GM08714 (cell line): Measurements from ENCODE around the gene LGALS9B.
"Not testable (repeated sequence)": the region's sequence is repeated elsewhere in the genome, so short reads cannot be mapped to it uniquely, and the experiment has no call there.

ENCODE experiments used
- H3K4me3 ChIP-seq: fragments of 200-500 bp; sonication (Bioruptor generic); 2 replicates; pipeline ENCODE4 v1.5.1; 2014; ENCODE audit warnings: mild to moderate bottlenecking, low read length, inconsistent platforms

The LGALS9B gene

DNA sequence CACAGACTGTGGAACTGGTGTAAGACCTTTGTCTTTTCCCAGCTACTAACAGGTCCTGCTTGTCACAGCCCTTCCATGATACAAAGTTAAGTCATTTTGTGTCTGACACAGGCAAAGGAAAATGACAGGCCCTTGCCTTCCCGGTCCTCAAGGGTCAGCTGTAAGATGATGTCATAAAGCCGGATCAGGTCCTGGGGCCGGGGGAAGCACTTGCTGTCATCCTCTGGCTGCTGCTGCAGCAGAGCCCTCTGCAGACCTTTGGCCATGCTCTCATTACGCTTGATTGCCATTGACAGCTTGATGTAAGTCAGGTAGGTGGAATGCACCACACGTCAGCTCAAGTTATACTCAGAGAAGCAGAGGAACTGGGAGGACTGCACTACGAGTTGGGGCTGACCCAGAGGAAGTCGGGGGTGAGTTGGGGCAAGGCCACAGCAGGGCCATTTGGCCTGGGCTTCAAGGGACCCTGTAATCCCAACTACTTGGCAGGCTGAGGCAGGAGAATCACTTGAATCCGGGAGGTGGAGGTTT lies 50.9 kb downstream of the LGALS9B start:
- not testable (repeated sequence) for H3K4me3 ChIP-seq

DNA sequence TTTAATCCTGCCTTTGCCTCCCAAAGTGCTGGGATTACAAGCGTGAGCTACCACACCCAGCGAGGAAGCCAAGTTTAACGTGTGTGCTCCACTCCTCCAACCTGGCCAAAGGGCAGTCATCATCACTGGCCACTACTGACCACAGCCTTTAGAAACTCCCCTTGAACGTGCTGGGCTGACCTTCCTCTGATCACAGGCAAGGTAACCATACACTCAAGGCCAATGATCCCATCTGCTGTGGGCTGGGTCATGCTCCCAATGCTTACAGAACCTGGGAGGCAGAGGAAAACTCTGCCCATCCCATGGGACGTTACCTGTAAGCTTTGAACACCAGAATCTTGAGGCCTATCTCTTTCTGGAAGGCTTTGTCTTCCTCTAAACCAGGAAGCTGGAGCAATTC lies 51.9 kb downstream of the LGALS9B start:
- H3K4me3 ChIP-seq = not testable (repeated sequence)

DNA sequence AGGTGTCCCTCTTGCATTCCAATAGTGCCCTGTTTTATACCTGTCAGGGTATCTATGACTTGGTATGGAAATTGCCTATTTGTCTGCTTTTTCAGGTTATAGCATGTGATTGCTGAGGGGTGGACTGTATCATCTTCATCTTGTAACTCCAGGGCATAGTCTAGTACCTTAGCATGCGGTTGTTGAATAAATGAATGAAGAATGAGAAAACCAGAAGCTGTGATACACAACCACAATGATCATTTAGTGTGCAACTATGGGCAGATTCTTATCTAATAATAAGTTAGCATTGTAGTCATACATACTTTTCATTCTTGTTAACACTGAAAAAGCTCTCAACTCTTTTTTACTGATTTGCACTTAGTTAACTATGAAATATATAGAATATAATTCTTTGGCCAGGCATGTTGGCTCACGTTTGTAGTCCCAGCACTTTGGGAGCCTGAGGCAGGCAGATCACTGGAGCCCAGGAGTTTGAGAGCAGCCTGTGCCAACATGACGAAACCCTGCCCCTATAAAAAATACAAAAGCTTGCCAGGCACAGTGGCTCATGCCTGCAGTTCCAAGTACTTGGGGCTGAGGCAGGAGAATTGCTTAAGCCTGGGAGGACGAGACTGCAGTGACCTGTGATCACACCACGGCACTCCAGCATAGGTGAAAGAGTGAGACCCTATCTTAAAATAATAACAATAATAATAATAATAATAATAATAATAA lies 65.9 kb downstream of the LGALS9B start:
- not testable (repeated sequence) for H3K4me3 ChIP-seq

GRCh38 chr17:20400559-20401305 lies 66.6 kb downstream of the LGALS9B start:
- not testable (repeated sequence) for H3K4me3 ChIP-seq
